ENCODE measurements around the gene FGD6. TPM values are rescaled to one million over a fixed set of nuclear protein-coding genes. Genes with fewer than 3 reads are reported as not detected.
"Not testable (repeated sequence)": the region's sequence is repeated elsewhere in the genome, so short reads cannot be mapped to it uniquely, and the experiment has no call there.

FGD6 gene
- total and polyA plus RNA-seq, 7 donors, result 4.2 to 56.6 (median 40.2) TPM

DNA sequence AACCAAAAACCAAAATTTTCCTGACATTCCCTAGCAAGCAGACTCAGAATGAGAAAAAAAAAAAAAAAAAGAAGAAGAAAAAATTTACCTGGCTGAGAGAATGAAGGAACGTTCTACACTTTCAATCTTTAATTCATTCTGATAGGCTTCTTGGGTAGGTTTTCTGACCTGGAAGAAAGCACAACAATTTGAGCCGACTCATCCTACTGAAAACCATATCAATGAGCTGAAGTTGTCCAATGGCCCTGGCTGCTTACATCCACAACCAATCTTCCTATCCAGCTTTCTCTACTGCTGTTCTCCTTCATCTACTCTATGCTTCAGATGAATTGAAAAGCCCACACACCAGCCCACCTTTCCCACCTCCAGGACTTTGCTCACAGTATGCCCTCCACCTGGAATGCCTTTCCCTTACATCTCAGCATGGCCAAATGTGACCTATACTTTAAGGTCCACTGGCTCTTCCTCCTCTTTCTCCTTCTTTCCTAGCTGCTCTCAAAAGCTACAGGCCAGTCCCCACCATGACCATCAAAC lies 112.3 kb downstream of the FGD6 start:
- Histone ChIP-seq H3K4me1 (no peaks in the 10 kb centered on the region), H3K27ac (no peak overlapping the region), H3K4me3 (no peak overlapping the region), H3K9me3 (no peaks in the 10 kb centered on the region), H3K36me3 (peaks cover 0 to 56% (median 6%) of the 10 kb centered on the region in 4 donors), H3K27me3 (no peaks in the 10 kb centered on the region)
- no peak for TF ChIP-seq POLR2AphosphoS5 (IDR thresholded peaks at IDR 0.05)
- no peak for TF ChIP-seq EP300 (IDR thresholded peaks at IDR 0.05)
- TF ChIP-seq, protein P1, sequence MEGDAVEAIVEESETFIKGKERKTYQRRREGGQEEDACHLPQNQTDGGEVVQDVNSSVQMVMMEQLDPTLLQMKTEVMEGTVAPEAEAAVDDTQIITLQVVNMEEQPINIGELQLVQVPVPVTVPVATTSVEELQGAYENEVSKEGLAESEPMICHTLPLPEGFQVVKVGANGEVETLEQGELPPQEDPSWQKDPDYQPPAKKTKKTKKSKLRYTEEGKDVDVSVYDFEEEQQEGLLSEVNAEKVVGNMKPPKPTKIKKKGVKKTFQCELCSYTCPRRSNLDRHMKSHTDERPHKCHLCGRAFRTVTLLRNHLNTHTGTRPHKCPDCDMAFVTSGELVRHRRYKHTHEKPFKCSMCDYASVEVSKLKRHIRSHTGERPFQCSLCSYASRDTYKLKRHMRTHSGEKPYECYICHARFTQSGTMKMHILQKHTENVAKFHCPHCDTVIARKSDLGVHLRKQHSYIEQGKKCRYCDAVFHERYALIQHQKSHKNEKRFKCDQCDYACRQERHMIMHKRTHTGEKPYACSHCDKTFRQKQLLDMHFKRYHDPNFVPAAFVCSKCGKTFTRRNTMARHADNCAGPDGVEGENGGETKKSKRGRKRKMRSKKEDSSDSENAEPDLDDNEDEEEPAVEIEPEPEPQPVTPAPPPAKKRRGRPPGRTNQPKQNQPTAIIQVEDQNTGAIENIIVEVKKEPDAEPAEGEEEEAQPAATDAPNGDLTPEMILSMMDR (IDR thresholded peaks at IDR 0.05), result no peak
- TF ChIP-seq POLR2A (IDR thresholded peaks at IDR 0.05), result no peak
- DNase-seq, result no peak
- intact Hi-C loops (cut with DNase I), result no loop called here
- 96 to 97% methylated on average over 2 of the region's 2 CpGs for WGBS, 2 donors

DNA sequence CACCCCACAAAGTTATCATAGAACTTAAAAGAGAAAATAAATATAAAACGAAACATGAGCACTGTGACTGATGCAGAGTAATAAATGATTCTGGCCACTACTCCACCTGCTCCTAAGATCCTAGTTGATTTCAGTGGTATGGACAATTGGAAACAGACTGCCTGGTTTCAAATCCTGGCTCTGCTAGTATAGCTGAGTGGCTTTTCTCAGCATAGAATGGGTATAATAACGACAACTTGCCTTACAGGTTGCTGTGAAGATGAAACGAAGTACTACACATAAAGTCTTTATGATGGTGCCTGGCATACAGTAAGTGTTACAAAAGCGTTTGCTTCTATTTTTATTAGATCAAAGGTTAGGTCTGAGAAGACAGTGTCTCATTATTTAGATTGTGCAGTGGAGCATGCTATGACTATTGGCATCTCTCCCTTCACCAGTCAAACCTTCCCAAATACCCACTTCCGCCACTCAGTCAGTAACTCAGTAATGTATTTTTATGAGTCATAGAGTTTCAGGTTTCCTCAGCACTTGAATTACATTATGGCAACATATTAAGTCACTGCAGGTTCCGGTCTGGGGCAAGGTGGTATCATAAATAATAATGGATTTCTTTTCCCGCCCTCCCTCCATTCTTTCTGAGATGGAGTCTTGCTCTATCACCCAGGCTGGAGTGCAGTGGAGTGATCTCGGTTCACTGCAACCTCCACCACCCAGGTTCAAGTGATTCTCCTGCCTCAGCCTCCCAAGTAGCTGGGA lies 114.2 kb downstream of the FGD6 start:
- 12 to 54% methylated on average over 8 of the region's 8 CpGs for WGBS, 2 donors
- no peak for DNase-seq
- intact Hi-C loops (cut with DNase I), result no loop called here
- H3K27me3 ChIP-seq, result no peaks in the 10 kb centered on the region
- no peaks in the 10 kb centered on the region for H3K9me3 ChIP-seq
- no peak overlapping the region for H3K4me3 ChIP-seq
- peak in 1 of 4 donors; percentile 19 for TF ChIP-seq POLR2AphosphoS5 (IDR thresholded peaks at IDR 0.05)
- TF ChIP-seq, protein P1 (IDR thresholded peaks at IDR 0.05), result no peak
- H3K36me3 ChIP-seq, result peaks cover 0 to 57% (median 6%) of the 10 kb centered on the region in 4 donors
- peaks cover 0 to 5% (median under 1%) of the 10 kb centered on the region in 4 donors for H3K4me1 ChIP-seq
- H3K27ac ChIP-seq, result peak overlapping the region in 3 of 4 donors; percentile 29 to 60 (median 34)

DNA sequence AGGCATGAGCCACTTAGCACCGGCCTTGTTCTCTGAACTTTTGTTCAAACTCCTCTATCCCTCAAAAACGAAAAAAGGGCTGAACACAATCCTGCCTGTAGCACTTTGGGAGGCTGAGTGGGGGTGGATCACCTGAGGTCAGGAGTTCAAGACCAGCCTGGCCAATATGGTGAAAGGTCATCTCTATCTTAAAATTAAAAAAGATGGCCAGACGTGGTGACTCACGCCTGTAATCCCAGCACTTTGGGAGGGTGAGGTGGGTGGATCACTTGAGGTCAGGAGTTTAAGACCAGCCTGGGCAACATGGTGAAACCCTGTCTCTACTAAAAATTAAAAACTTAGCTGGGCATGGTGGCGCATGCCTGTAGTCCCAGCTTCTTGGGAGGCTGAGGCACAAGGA lies 115.3 kb downstream of the FGD6 start:
- peaks cover 0 to 16% (median 6%) of the 10 kb centered on the region in 4 donors for H3K4me1 ChIP-seq
- H3K4me3 ChIP-seq; intact Hi-C loops (cut with DNase I); H3K27me3 ChIP-seq; DNase-seq; H3K27ac ChIP-seq; H3K9me3 ChIP-seq: not testable (repeated sequence)
- WGBS, 2 donors, result 80 to 91% methylated on average over 5 of the region's 5 CpGs
- H3K36me3 ChIP-seq, result peaks cover 0 to 46% (median 5%) of the 10 kb centered on the region in 4 donors

DNA sequence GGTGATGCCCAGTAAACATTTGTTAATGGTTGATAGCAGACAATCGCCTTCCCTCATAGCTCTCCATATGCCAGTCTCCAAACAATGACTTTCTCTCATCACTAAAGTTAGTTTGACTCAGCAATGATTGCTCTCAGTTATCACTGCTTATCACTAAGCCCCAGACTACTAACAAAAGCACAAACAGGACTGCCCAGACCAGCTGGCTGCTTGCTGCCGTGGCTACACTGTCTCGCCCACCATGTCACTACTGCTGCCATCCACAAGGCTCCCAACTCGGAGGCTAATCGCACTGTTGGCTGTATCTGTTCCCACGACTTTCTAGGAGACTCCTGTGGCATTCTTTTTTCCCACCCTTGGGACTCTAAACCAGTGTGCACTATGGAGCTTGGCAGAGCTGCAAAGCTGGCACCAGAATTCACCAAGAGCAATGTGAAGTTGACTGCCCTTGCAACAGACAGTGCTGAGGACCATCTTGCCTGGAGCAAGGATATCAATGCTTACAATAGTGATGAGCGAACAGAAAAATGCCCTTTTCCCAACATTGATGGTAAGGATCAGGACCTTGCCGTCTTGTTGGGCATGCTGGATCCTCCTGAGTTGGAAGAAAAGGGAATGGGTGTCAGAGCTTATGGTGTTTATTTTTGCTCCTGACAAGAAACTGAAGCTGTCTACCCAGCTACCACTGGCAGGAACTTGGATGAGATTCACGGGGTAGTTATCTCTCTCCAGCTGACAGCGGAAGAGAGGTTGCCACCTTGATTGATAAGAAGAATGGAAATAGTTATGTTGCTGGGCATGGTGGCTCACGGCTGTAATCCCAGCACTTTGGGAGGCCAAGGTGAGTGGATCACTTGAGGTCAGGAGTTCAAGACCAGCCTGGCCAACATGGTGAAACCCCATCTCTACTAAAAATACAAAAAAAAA lies 116.7 kb downstream of the FGD6 start:
- H3K36me3 ChIP-seq, result peaks cover 0 to 43% (median 5%) of the 10 kb centered on the region in 4 donors
- no peaks in the 10 kb centered on the region for H3K9me3 ChIP-seq
- no peak overlapping the region for H3K4me3 ChIP-seq
- H3K27ac ChIP-seq, result no peak overlapping the region
- TF ChIP-seq POLR2AphosphoS5 (IDR thresholded peaks at IDR 0.05), result no peak
- TF ChIP-seq, protein P1 (IDR thresholded peaks at IDR 0.05), result no peak
- no peak for TF ChIP-seq POLR2A (IDR thresholded peaks at IDR 0.05)
- TF ChIP-seq EP300 (IDR thresholded peaks at IDR 0.05), result no peak
- DNase-seq, result no peak
- 65 to 87% methylated on average over 11 of the region's 11 CpGs for WGBS, 2 donors
- no peaks in the 10 kb centered on the region for H3K27me3 ChIP-seq
- peaks cover 0 to 24% (median 15%) of the 10 kb centered on the region in 4 donors for H3K4me1 ChIP-seq
- intact Hi-C loops (cut with DNase I), result no loop called here

Measured in sigmoid colon (tissue), 7 donors.